ENCODE results near the gene TSPAN9. TPM values are rescaled to one million over a fixed set of nuclear protein-coding genes. Genes with fewer than 3 reads are reported as not detected.

Gene TSPAN9
- total and polyA plus RNA-seq, 3 donors from 2014 or later: 14.2 to 23.5 (median 19.8) TPM

DNA sequence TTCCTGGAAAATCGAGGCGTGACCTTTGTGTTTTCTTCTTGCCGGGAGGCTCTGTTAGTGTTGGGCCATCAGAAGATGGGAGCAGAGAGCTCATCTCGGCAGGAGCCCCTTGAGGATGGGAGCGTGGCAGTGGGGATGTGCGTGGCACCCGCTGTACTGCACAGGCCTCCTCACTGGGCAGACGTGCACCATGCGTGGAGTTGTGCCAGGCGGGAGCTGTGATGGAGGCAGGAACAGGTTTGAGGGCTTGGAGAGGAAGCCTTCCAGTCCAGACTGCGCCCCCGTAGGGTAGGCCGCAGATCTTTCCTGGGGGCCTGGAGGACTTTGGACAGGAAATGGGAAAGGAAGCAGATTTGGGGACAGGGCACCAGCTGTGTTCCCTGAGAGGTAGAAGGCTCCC is 197.5 kb downstream of the TSPAN9 start:
- no peak for TF ChIP-seq POLR2A (IDR thresholded peaks at IDR 0.05)
- TF ChIP-seq, protein P1, sequence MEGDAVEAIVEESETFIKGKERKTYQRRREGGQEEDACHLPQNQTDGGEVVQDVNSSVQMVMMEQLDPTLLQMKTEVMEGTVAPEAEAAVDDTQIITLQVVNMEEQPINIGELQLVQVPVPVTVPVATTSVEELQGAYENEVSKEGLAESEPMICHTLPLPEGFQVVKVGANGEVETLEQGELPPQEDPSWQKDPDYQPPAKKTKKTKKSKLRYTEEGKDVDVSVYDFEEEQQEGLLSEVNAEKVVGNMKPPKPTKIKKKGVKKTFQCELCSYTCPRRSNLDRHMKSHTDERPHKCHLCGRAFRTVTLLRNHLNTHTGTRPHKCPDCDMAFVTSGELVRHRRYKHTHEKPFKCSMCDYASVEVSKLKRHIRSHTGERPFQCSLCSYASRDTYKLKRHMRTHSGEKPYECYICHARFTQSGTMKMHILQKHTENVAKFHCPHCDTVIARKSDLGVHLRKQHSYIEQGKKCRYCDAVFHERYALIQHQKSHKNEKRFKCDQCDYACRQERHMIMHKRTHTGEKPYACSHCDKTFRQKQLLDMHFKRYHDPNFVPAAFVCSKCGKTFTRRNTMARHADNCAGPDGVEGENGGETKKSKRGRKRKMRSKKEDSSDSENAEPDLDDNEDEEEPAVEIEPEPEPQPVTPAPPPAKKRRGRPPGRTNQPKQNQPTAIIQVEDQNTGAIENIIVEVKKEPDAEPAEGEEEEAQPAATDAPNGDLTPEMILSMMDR (IDR thresholded peaks at IDR 0.05): no peak
- no peaks in the 10 kb centered on the region for H3K36me3 ChIP-seq (ENCODE audit: low read depth, missing control alignments)
- no peak overlapping the region for H3K4me3 ChIP-seq
- peaks cover 10% of the 10 kb centered on the region for H3K4me1 ChIP-seq
- no peaks in the 10 kb centered on the region for H3K27me3 ChIP-seq
- intact Hi-C loops (cut with DNase I; ENCODE audit: low total_unique reads): loop anchor here (5.0 kb wide), 2 partner anchors 137 to 202 kb away; no protein-coding TSS in a partner anchor
- no peaks in the 10 kb centered on the region for H3K9me3 ChIP-seq
- DNase-seq: no peak
- WGBS, 2 donors: 69 to 75% methylated on average over 6 to 13 of the region's 13 CpGs
- H3K27ac ChIP-seq: no peak overlapping the region

DNA sequence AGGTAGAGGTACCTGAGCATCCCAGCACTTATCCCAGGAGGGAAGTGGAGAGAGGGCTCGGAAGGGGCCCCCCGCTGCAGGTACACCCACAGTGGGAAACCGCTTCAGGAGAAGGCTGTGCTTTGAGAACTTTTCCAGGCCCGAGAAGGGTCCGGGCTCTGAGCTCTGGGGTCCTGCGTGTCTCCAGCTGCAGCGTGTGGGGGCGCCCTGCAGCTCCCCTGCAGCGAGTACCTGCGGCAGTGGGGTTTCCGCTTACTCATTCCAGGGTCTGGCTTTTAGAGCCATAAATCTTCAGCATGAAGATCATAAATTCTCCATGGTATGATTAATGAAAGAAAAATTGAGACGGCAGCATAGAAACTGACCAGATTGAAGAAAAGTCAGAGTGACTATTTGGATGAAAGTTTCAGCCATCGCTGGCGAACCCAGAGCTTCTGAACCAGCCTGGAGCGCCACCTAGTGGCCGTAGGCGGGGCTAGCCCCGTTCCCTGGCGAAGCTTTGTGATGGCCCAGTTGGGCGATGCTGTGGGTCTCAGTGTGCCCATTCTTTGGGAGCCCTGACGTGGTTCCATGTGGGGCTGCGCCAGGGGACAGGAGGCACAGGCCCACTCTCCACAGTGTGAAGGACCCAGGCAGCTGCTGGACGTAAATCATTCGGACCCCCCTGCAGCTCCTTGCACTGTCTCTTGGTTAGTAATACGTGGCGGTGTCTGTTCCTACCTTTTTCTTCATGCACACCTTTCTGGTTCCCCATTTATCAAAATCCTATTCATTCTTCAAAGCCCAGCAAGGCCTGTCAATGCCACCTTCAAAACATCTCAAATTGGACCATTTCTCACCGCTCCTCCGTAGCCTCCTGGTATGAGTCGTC is 198.2 kb downstream of the TSPAN9 start:
- Histone ChIP-seq H3K27ac (no peak overlapping the region), H3K9me3 (no peaks in the 10 kb centered on the region), H3K4me3 (no peak overlapping the region), H3K4me1 (peaks cover 10% of the 10 kb centered on the region), H3K36me3 (ENCODE audit: low read depth, missing control alignments) (no peaks in the 10 kb centered on the region), H3K27me3 (no peaks in the 10 kb centered on the region)
- WGBS, 2 donors: 54 to 62% methylated on average over 28 to 29 of the region's 29 CpGs
- TF ChIP-seq, protein P1 (IDR thresholded peaks at IDR 0.05): peak; percentile 84 to 97 (median 95)
- TF ChIP-seq POLR2A (IDR thresholded peaks at IDR 0.05): no peak
- DNase-seq: peak; percentile 88
- intact Hi-C loops (cut with DNase I; ENCODE audit: low total_unique reads): loop anchor here (5.0 kb wide), 1 partner anchor 138 kb away; no protein-coding TSS in a partner anchor

DNA sequence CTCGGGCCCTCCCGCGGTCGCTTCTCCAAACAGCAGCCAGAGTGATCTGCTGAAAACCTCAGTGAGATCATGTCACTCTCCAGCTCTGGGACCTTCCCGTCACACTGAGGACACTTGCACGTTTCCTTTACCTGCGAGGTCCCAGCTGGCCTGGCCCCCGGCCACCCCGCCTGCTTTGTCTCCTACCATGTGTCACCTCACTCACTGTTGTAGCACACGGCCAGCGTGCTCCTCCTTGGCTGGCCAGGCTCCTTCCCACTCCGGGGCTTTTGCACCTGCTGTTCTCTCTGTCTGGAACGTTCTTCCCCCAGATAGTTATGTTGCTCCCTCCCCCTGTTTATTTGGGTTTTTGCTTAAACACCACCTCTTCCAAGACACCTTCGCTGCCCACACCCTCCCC is 199.0 kb downstream of the TSPAN9 start:
- Histone ChIP-seq H3K27me3 (no peaks in the 10 kb centered on the region), H3K4me1 (peaks cover 10% of the 10 kb centered on the region), H3K4me3 (no peak overlapping the region), H3K36me3 (ENCODE audit: low read depth, missing control alignments) (no peaks in the 10 kb centered on the region), H3K27ac (no peak overlapping the region), H3K9me3 (no peaks in the 10 kb centered on the region)
- WGBS, 2 donors: 88 to 89% methylated on average over 14 of the region's 14 CpGs
- TF ChIP-seq POLR2A (IDR thresholded peaks at IDR 0.05): no peak
- intact Hi-C loops (cut with DNase I; ENCODE audit: low total_unique reads): loop anchor here (5.0 kb wide), 1 partner anchor 139 kb away; no protein-coding TSS in a partner anchor
- DNase-seq: no peak

DNA sequence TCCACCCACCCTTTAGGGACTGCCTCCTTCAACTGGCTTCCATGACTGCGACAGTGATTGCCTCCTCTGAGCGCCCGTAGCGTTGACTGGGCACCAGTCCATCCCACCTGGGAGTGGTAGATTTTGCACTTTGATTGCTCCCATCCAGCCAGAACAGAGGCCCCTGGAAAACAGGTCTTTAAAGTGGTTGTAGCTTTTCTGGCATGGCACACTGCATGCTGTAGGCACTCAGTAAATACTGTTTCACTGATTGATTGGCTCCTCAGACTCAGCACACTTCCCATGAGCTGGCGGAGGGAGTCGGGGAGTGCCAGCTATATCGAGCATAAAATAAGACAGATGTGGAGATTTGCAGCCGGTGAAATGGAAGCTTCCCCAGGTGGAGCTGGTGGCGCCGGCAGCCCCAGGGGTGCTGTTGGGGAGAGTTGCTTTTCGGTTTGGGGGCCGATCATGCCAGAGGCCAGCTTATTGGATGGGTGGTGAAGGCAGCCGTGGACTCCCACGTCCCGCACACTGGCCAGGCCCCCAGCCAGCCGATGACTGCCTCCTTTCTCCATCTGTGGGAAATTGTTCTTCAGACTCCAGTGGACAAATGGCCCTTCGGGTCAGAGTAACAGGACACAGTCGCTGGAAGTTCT is 200.2 kb downstream of the TSPAN9 start:
- Histone ChIP-seq H3K9me3 (no peaks in the 10 kb centered on the region), H3K27me3 (no peaks in the 10 kb centered on the region), H3K36me3 (ENCODE audit: low read depth, missing control alignments) (no peaks in the 10 kb centered on the region), H3K4me1 (peaks cover 10% of the 10 kb centered on the region), H3K4me3 (no peak overlapping the region), H3K27ac (no peak overlapping the region)
- WGBS, 2 donors: 87 to 95% methylated on average over 13 to 18 of the region's 18 CpGs
- DNase-seq: no peak
- TF ChIP-seq, protein P1 (IDR thresholded peaks at IDR 0.05): no peak
- TF ChIP-seq POLR2A (IDR thresholded peaks at IDR 0.05): no peak
- intact Hi-C loops (cut with DNase I; ENCODE audit: low total_unique reads): loop anchor here (5.0 kb wide), 1 partner anchor 140 kb away; no protein-coding TSS in a partner anchor

Data from testis (tissue), 3 donors.